Karpas-422 (cell line): ENCODE data around the gene LGALSL. TPM values are rescaled to one million over a fixed set of nuclear protein-coding genes. Genes with fewer than 3 reads are reported as not detected.

Source experiments
- DNase-seq: peaks from one replicate; pipeline ENCODE4 v3.0.0-alpha.2; 2015
- H2AFZ ChIP-seq: fragments of 200-600 bp; sonication (generic); 2 replicates; pipeline ENCODE4 v1.6.1; 2014; ENCODE audit warnings: antibody characterized with exemption, low read length, mixed read lengths
- H3K27ac ChIP-seq: fragments of 200-600 bp; sonication (generic); 2 replicates; pipeline ENCODE4 v1.5.1; 2014; ENCODE audit warnings: mild to moderate bottlenecking, low read length, moderate library complexity
- H3K27me3 ChIP-seq: fragments of 200-600 bp; sonication (generic); 2 replicates; pipeline ENCODE4 v1.6.1; 2014; ENCODE audit warnings: low read length, mixed read lengths
- H3K36me3 ChIP-seq: fragments of 200-600 bp; sonication (generic); 2 replicates; pipeline ENCODE4 v1.6.1; 2014; ENCODE audit warnings: low read length, mixed read lengths; ENCODE audit not compliant: insufficient read depth
- H3K4me1 ChIP-seq: fragments of 200-600 bp; sonication (generic); 2 replicates; pipeline ENCODE4 v1.6.1; 2014; ENCODE audit warnings: mild to moderate bottlenecking, low read length, mixed read lengths
- H3K4me2 ChIP-seq: fragments of 200-600 bp; sonication (generic); 2 replicates; pipeline ENCODE4 v1.6.1; 2014; ENCODE audit warnings: low read length, low read depth, mild to moderate bottlenecking; ENCODE audit not compliant: poor library complexity, severe bottlenecking
- H3K4me3 ChIP-seq: fragments of 200-600 bp; sonication (generic); 2 replicates; pipeline ENCODE4 v1.5.1; 2014; ENCODE audit warnings: mild to moderate bottlenecking, antibody characterized with exemption, low read length, mixed read lengths
- H3K79me2 ChIP-seq: fragments of 200-600 bp; sonication (generic); 2 replicates; pipeline ENCODE4 v1.6.1; 2014; ENCODE audit warnings: mild to moderate bottlenecking, low read length, mixed read lengths
- H3K9ac ChIP-seq: fragments of 200-600 bp; sonication (generic); 2 replicates; pipeline ENCODE4 v1.6.0; 2014; ENCODE audit warnings: low read length
- H3K9me2 ChIP-seq: fragments of 200-600 bp; sonication (generic), shearing (Covaris generic); replicated peaks from 2 replicates; pipeline ENCODE4 v1.6.0; 2014; ENCODE audit warnings: mild to moderate bottlenecking, low read length, moderate library complexity; ENCODE audit not compliant: insufficient read depth
- H3K9me3 ChIP-seq: fragments of 300-700, 200-600 bp; sonication (generic); 2 replicates; pipeline ENCODE4 v1.6.1; 2014; ENCODE audit warnings: low read length, mixed read lengths
- H4K20me1 ChIP-seq: fragments of 200-600 bp; sonication (generic); 2 replicates; pipeline ENCODE4 v1.6.1; 2014; ENCODE audit warnings: mild to moderate bottlenecking, antibody characterized with exemption, low read length, low read depth; ENCODE audit not compliant: insufficient read depth
- total RNA-seq: library from RNA; depleted of rRNA; stranded (reverse); fragments of >200 nt; shearing (Covaris generic); gene quantifications from 2 replicates; pipeline ENCODE4 v1.2.3, GENCODE V29; 2014; ENCODE audit warnings: low replicate concordance

LGALSL gene
- total RNA-seq, 1 experiment from 2014 or later, result 2.9 TPM

GRCh38 chr2:64447317-64448040 lies 6.5 kb upstream of the LGALSL start:
- H3K27ac ChIP-seq, result no peak overlapping the region
- no peak overlapping the region for H3K4me2 ChIP-seq
- no peak overlapping the region for H3K9ac ChIP-seq
- H3K9me2 ChIP-seq, result no peaks in the 10 kb centered on the region
- no peaks in the 10 kb centered on the region for H3K27me3 ChIP-seq
- DNase-seq, result no peak
- H3K36me3 ChIP-seq, result no peaks in the 10 kb centered on the region
- H3K4me1 ChIP-seq, result peaks cover 7% of the 10 kb centered on the region
- no peak overlapping the region for H3K4me3 ChIP-seq
- H3K79me2 ChIP-seq, result no peaks in the 10 kb centered on the region
- H3K9me3 ChIP-seq, result no peaks in the 10 kb centered on the region
- no peaks in the 10 kb centered on the region for H4K20me1 ChIP-seq
- H2AFZ ChIP-seq, result no peak overlapping the region

GRCh38 chr2:64448041-64448426 lies 5.9 kb upstream of the LGALSL start:
- Histone ChIP-seq H3K27me3 (no peaks in the 10 kb centered on the region), H3K79me2 (no peaks in the 10 kb centered on the region), H3K9me2 (no peaks in the 10 kb centered on the region), H3K4me3 (no peak overlapping the region), H3K36me3 (no peaks in the 10 kb centered on the region), H3K4me2 (no peak overlapping the region), H3K27ac (no peak overlapping the region), H3K4me1 (peaks cover 7% of the 10 kb centered on the region), H3K9ac (no peak overlapping the region), H4K20me1 (no peaks in the 10 kb centered on the region), H3K9me3 (no peaks in the 10 kb centered on the region), H2AFZ (no peak overlapping the region)
- no peak for DNase-seq

GRCh38 chr2:64451051-64451450 lies 2.9 kb upstream of the LGALSL start:
- Histone ChIP-seq H3K9me2 (no peaks in the 10 kb centered on the region), H3K4me2 (no peak overlapping the region), H3K79me2 (no peaks in the 10 kb centered on the region)

GRCh38 chr2:64454386-64455332 lies 697 bp downstream of the LGALSL start:
- no peaks in the 10 kb centered on the region for H4K20me1 ChIP-seq
- no peaks in the 10 kb centered on the region for H3K9me3 ChIP-seq
- H3K9ac ChIP-seq, result peak overlapping the region; percentile 74
- no peak overlapping the region for H3K27ac ChIP-seq
- peaks cover 12% of the 10 kb centered on the region for H3K4me1 ChIP-seq
- peak overlapping the region; percentile 85 for H3K4me2 ChIP-seq
- H3K36me3 ChIP-seq, result no peaks in the 10 kb centered on the region
- DNase-seq, result peak; percentile 84
- H3K9me2 ChIP-seq, result no peaks in the 10 kb centered on the region
- peak overlapping the region; percentile 73 for H3K4me3 ChIP-seq
- peak overlapping the region; percentile 96 for H2AFZ ChIP-seq
- H3K79me2 ChIP-seq, result no peaks in the 10 kb centered on the region
- no peaks in the 10 kb centered on the region for H3K27me3 ChIP-seq

More at GRCh38 chr2:64451051-64451450, 2.9 kb upstream of the LGALSL start:
- H3K36me3 ChIP-seq, result no peaks in the 10 kb centered on the region
- H2AFZ ChIP-seq, result no peak overlapping the region
- H3K27me3 ChIP-seq, result no peaks in the 10 kb centered on the region
- no peak overlapping the region for H3K9ac ChIP-seq
- H3K4me3 ChIP-seq, result no peak overlapping the region
- H3K4me1 ChIP-seq, result peaks cover 13% of the 10 kb centered on the region
- H3K27ac ChIP-seq, result no peak overlapping the region
- DNase-seq, result no peak
- no peaks in the 10 kb centered on the region for H3K9me3 ChIP-seq
- no peaks in the 10 kb centered on the region for H4K20me1 ChIP-seq

GRCh38 chr2:64455545-64455944 lies 1.6 kb downstream of the LGALSL start:
- DNase-seq, result no peak
- Histone ChIP-seq H3K9me3 (no peaks in the 10 kb centered on the region), H3K27ac (no peak overlapping the region), H3K36me3 (no peaks in the 10 kb centered on the region), H3K4me1 (peaks cover 12% of the 10 kb centered on the region), H3K27me3 (no peaks in the 10 kb centered on the region), H3K79me2 (no peaks in the 10 kb centered on the region), H3K9me2 (no peaks in the 10 kb centered on the region), H2AFZ (no peak overlapping the region), H3K4me2 (no peak overlapping the region), H4K20me1 (no peaks in the 10 kb centered on the region), H3K9ac (no peak overlapping the region), H3K4me3 (no peak overlapping the region)

GRCh38 chr2:64456293-64456692 lies 2.3 kb downstream of the LGALSL start:
- no peak overlapping the region for H2AFZ ChIP-seq
- H3K9ac ChIP-seq, result no peak overlapping the region
- no peaks in the 10 kb centered on the region for H3K27me3 ChIP-seq
- peaks cover 12% of the 10 kb centered on the region for H3K4me1 ChIP-seq
- H3K27ac ChIP-seq, result no peak overlapping the region
- no peaks in the 10 kb centered on the region for H4K20me1 ChIP-seq
- no peak overlapping the region for H3K4me2 ChIP-seq
- H3K9me2 ChIP-seq, result no peaks in the 10 kb centered on the region
- DNase-seq, result no peak
- H3K79me2 ChIP-seq, result no peaks in the 10 kb centered on the region
- H3K36me3 ChIP-seq, result no peaks in the 10 kb centered on the region
- H3K9me3 ChIP-seq, result no peaks in the 10 kb centered on the region
- H3K4me3 ChIP-seq, result no peak overlapping the region

GRCh38 chr2:64457524-64457923 lies 3.6 kb downstream of the LGALSL start:
- Histone ChIP-seq H4K20me1 (no peaks in the 10 kb centered on the region), H3K4me1 (peaks cover 17% of the 10 kb centered on the region), H3K4me3 (no peak overlapping the region), H3K27me3 (no peaks in the 10 kb centered on the region), H3K4me2 (no peak overlapping the region), H3K27ac (no peak overlapping the region), H2AFZ (no peak overlapping the region), H3K9me2 (no peaks in the 10 kb centered on the region), H3K36me3 (no peaks in the 10 kb centered on the region), H3K79me2 (no peaks in the 10 kb centered on the region), H3K9me3 (no peaks in the 10 kb centered on the region), H3K9ac (no peak overlapping the region)
- DNase-seq, result no peak

GRCh38 chr2:64459575-64459974 lies 5.6 kb downstream of the LGALSL start:
- no peak for DNase-seq
- Histone ChIP-seq H3K4me3 (no peak overlapping the region), H3K27me3 (no peaks in the 10 kb centered on the region), H3K36me3 (no peaks in the 10 kb centered on the region), H3K9me3 (no peaks in the 10 kb centered on the region), H3K9ac (no peak overlapping the region), H2AFZ (no peak overlapping the region), H3K79me2 (no peaks in the 10 kb centered on the region), H3K27ac (no peak overlapping the region), H3K4me2 (no peak overlapping the region), H3K4me1 (peaks cover 17% of the 10 kb centered on the region), H3K9me2 (no peaks in the 10 kb centered on the region), H4K20me1 (no peaks in the 10 kb centered on the region)
